ENCODE measurements around the gene CATSPER2.
"Not testable (repeated sequence)": the region's sequence is repeated elsewhere in the genome, so short reads cannot be mapped to it uniquely, and the experiment has no call there.

Gene CATSPER2

GRCh38 chr15:43648649-43649429 is at the start of gene CATSPER2:
CATSPER2 (minus strand) TSS chr15:43648844; CDS start chr15:43648061, 783 bp downstream.
- no peak within 1 kb of the TSS for H3K9ac ChIP-seq (ENCODE audit: low read depth in 1 of 2, low read length in 2 of 2)
- H3K4me3 ChIP-seq (ENCODE audit: low read depth in 1 of 2, low read length in 2 of 2) = no peak within 1 kb of the TSS
- no peak within 1 kb of the TSS for H3K27ac ChIP-seq (ENCODE audit: low read depth, low read length)
- H3K36me3 ChIP-seq (ENCODE audit: control insufficient read depth in 1 of 2, insufficient read depth in 2 of 2, low read length in 2 of 2) = peaks cover 3 to 10% of the 10 kb centered on the region in 2 donors
- no peaks in the 10 kb centered on the region for H3K27me3 ChIP-seq (ENCODE audit: control insufficient read depth in 1 of 2, insufficient read depth in 2 of 2, low read length in 2 of 2)
- no peaks in the 10 kb centered on the region for H3K4me1 ChIP-seq (ENCODE audit: control insufficient read depth in 1 of 2, insufficient read depth in 2 of 2, low read length in 2 of 2)
- H3K9me3 ChIP-seq (ENCODE audit: control insufficient read depth in 1 of 2, low read length in 2 of 2) = no peaks in the 10 kb centered on the region

- H3K9me3 ChIP-seq (ENCODE audit: control insufficient read depth in 1 of 2, low read length in 2 of 2); H3K36me3 ChIP-seq (ENCODE audit: control insufficient read depth in 1 of 2, insufficient read depth in 2 of 2, low read length in 2 of 2); H3K9ac ChIP-seq (ENCODE audit: low read depth in 1 of 2, low read length in 2 of 2); H3K27ac ChIP-seq (ENCODE audit: low read depth, low read length); H3K4me1 ChIP-seq (ENCODE audit: control insufficient read depth in 1 of 2, insufficient read depth in 2 of 2, low read length in 2 of 2); H3K27me3 ChIP-seq (ENCODE audit: control insufficient read depth in 1 of 2, insufficient read depth in 2 of 2, low read length in 2 of 2); H3K4me3 ChIP-seq (ENCODE audit: low read depth in 1 of 2, low read length in 2 of 2): not testable (repeated sequence)
Observed at GRCh38 chr15:43693148-43694022, 44.7 kb upstream of the CATSPER2 start, which contains the start of gene CKMT1A. CKMT1A (plus strand) TSS chr15:43693859; CDS start chr15:43694051, 192 bp downstream.

GRCh38 chr15:43692679-43693078 is 44.0 kb upstream of the CATSPER2 start:
- not testable (repeated sequence) for H3K27me3 ChIP-seq (ENCODE audit: control insufficient read depth in 1 of 2, insufficient read depth in 2 of 2, low read length in 2 of 2); H3K36me3 ChIP-seq (ENCODE audit: control insufficient read depth in 1 of 2, insufficient read depth in 2 of 2, low read length in 2 of 2); H3K9ac ChIP-seq (ENCODE audit: low read depth in 1 of 2, low read length in 2 of 2); H3K4me3 ChIP-seq (ENCODE audit: low read depth in 1 of 2, low read length in 2 of 2); H3K9me3 ChIP-seq (ENCODE audit: control insufficient read depth in 1 of 2, low read length in 2 of 2); H3K4me1 ChIP-seq (ENCODE audit: control insufficient read depth in 1 of 2, insufficient read depth in 2 of 2, low read length in 2 of 2); H3K27ac ChIP-seq (ENCODE audit: low read depth, low read length)

- H3K9me3 ChIP-seq (ENCODE audit: control insufficient read depth in 1 of 2, low read length in 2 of 2); H3K36me3 ChIP-seq (ENCODE audit: control insufficient read depth in 1 of 2, insufficient read depth in 2 of 2, low read length in 2 of 2); H3K27me3 ChIP-seq (ENCODE audit: control insufficient read depth in 1 of 2, insufficient read depth in 2 of 2, low read length in 2 of 2); H3K9ac ChIP-seq (ENCODE audit: low read depth in 1 of 2, low read length in 2 of 2); H3K4me3 ChIP-seq (ENCODE audit: low read depth in 1 of 2, low read length in 2 of 2); H3K4me1 ChIP-seq (ENCODE audit: control insufficient read depth in 1 of 2, insufficient read depth in 2 of 2, low read length in 2 of 2); H3K27ac ChIP-seq (ENCODE audit: low read depth, low read length): not testable (repeated sequence)
Observed at GRCh38 chr15:43689604-43690301, 41.1 kb upstream of the CATSPER2 start.

GRCh38 chr15:43674175-43674574 is 25.5 kb upstream of the CATSPER2 start:
- H3K9me3 ChIP-seq (ENCODE audit: control insufficient read depth in 1 of 2, low read length in 2 of 2); H3K4me3 ChIP-seq (ENCODE audit: low read depth in 1 of 2, low read length in 2 of 2); H3K27ac ChIP-seq (ENCODE audit: low read depth, low read length); H3K36me3 ChIP-seq (ENCODE audit: control insufficient read depth in 1 of 2, insufficient read depth in 2 of 2, low read length in 2 of 2); H3K9ac ChIP-seq (ENCODE audit: low read depth in 1 of 2, low read length in 2 of 2); H3K4me1 ChIP-seq (ENCODE audit: control insufficient read depth in 1 of 2, insufficient read depth in 2 of 2, low read length in 2 of 2); H3K27me3 ChIP-seq (ENCODE audit: control insufficient read depth in 1 of 2, insufficient read depth in 2 of 2, low read length in 2 of 2): not testable (repeated sequence)

- H3K4me1 ChIP-seq (ENCODE audit: control insufficient read depth in 1 of 2, insufficient read depth in 2 of 2, low read length in 2 of 2); H3K4me3 ChIP-seq (ENCODE audit: low read depth in 1 of 2, low read length in 2 of 2); H3K27ac ChIP-seq (ENCODE audit: low read depth, low read length); H3K9ac ChIP-seq (ENCODE audit: low read depth in 1 of 2, low read length in 2 of 2); H3K27me3 ChIP-seq (ENCODE audit: control insufficient read depth in 1 of 2, insufficient read depth in 2 of 2, low read length in 2 of 2); H3K36me3 ChIP-seq (ENCODE audit: control insufficient read depth in 1 of 2, insufficient read depth in 2 of 2, low read length in 2 of 2); H3K9me3 ChIP-seq (ENCODE audit: control insufficient read depth in 1 of 2, low read length in 2 of 2): not testable (repeated sequence)
Observed at GRCh38 chr15:43666177-43666576, 17.5 kb upstream of the CATSPER2 start.

- not testable (repeated sequence) for H3K4me3 ChIP-seq (ENCODE audit: low read depth in 1 of 2, low read length in 2 of 2); H3K4me1 ChIP-seq (ENCODE audit: control insufficient read depth in 1 of 2, insufficient read depth in 2 of 2, low read length in 2 of 2); H3K9me3 ChIP-seq (ENCODE audit: control insufficient read depth in 1 of 2, low read length in 2 of 2); H3K27ac ChIP-seq (ENCODE audit: low read depth, low read length); H3K36me3 ChIP-seq (ENCODE audit: control insufficient read depth in 1 of 2, insufficient read depth in 2 of 2, low read length in 2 of 2); H3K9ac ChIP-seq (ENCODE audit: low read depth in 1 of 2, low read length in 2 of 2); H3K27me3 ChIP-seq (ENCODE audit: control insufficient read depth in 1 of 2, insufficient read depth in 2 of 2, low read length in 2 of 2)
Observed at GRCh38 chr15:43663333-43663732, 14.7 kb upstream of the CATSPER2 start.

- not testable (repeated sequence) for H3K27ac ChIP-seq (ENCODE audit: low read depth, low read length); H3K4me3 ChIP-seq (ENCODE audit: low read depth in 1 of 2, low read length in 2 of 2); H3K36me3 ChIP-seq (ENCODE audit: control insufficient read depth in 1 of 2, insufficient read depth in 2 of 2, low read length in 2 of 2); H3K27me3 ChIP-seq (ENCODE audit: control insufficient read depth in 1 of 2, insufficient read depth in 2 of 2, low read length in 2 of 2); H3K9me3 ChIP-seq (ENCODE audit: control insufficient read depth in 1 of 2, low read length in 2 of 2); H3K4me1 ChIP-seq (ENCODE audit: control insufficient read depth in 1 of 2, insufficient read depth in 2 of 2, low read length in 2 of 2); H3K9ac ChIP-seq (ENCODE audit: low read depth in 1 of 2, low read length in 2 of 2)
Observed at GRCh38 chr15:43662293-43662692, 13.6 kb upstream of the CATSPER2 start.

GRCh38 chr15:43659727-43660126 is 11.1 kb upstream of the CATSPER2 start:
- not testable (repeated sequence) for H3K27ac ChIP-seq (ENCODE audit: low read depth, low read length); H3K9me3 ChIP-seq (ENCODE audit: control insufficient read depth in 1 of 2, low read length in 2 of 2); H3K36me3 ChIP-seq (ENCODE audit: control insufficient read depth in 1 of 2, insufficient read depth in 2 of 2, low read length in 2 of 2); H3K27me3 ChIP-seq (ENCODE audit: control insufficient read depth in 1 of 2, insufficient read depth in 2 of 2, low read length in 2 of 2); H3K4me1 ChIP-seq (ENCODE audit: control insufficient read depth in 1 of 2, insufficient read depth in 2 of 2, low read length in 2 of 2); H3K9ac ChIP-seq (ENCODE audit: low read depth in 1 of 2, low read length in 2 of 2); H3K4me3 ChIP-seq (ENCODE audit: low read depth in 1 of 2, low read length in 2 of 2)

- H3K27me3 ChIP-seq (ENCODE audit: control insufficient read depth in 1 of 2, insufficient read depth in 2 of 2, low read length in 2 of 2); H3K36me3 ChIP-seq (ENCODE audit: control insufficient read depth in 1 of 2, insufficient read depth in 2 of 2, low read length in 2 of 2); H3K27ac ChIP-seq (ENCODE audit: low read depth, low read length); H3K4me1 ChIP-seq (ENCODE audit: control insufficient read depth in 1 of 2, insufficient read depth in 2 of 2, low read length in 2 of 2); H3K4me3 ChIP-seq (ENCODE audit: low read depth in 1 of 2, low read length in 2 of 2); H3K9ac ChIP-seq (ENCODE audit: low read depth in 1 of 2, low read length in 2 of 2); H3K9me3 ChIP-seq (ENCODE audit: control insufficient read depth in 1 of 2, low read length in 2 of 2): not testable (repeated sequence)
Observed at GRCh38 chr15:43649430-43649926, 834 bp upstream of the CATSPER2 start.
